NCI-H510A treated with DMSO at 0.1 percent for 48 hours (cell line): ENCODE measurements around the gene ZNF662.

ENCODE experiments used
- DNase-seq: peaks from one replicate; lab custom pipeline; 2025; lab: John Stamatoyannopoulos, UW

The ZNF662 gene

GRCh38 chr3:42936157-42936981 lies 30.4 kb downstream of the ZNF662 start:
- DNase-seq: no peak

GRCh38 chr3:42937334-42937733 lies 31.4 kb downstream of the ZNF662 start:
- DNase-seq: no peak

DNA sequence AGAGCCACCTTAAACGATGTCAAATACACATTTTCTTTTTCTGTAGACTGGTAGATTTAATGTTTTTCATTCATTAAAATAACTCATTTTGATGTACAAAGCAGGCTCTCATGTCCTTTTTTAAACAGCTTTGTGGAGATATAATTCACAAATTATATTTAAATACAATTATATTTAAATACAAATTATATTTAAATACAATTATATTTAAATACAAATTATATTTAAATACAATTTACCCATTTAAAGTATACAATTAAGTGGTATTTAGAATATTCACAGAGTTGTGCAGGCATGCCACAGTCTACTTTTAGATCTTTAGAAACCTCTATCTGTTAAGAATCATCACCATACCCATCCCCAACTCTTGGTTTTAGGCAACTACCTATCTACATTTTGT lies 36.8 kb downstream of the ZNF662 start:
- DNase-seq: no peak

DNA sequence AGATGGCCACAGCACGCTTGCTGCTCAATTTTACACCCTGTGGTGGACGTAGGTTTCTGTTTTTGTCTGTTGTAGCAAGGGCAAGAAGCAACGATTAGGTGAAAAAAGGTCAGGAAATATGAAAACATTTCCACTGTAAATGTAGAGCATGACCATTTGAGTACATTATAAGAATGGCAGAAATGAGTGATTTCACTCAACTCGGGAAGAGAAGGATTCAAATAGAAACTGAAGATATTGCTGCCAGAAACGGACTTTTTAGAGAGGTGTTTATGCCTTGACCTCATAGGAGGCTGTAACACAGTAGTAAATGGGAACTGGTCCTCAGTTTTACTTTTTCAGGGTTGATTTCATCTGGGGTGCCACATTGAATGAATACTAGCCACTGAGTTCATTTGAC lies 40.1 kb downstream of the ZNF662 start:
- no peak for DNase-seq

DNA sequence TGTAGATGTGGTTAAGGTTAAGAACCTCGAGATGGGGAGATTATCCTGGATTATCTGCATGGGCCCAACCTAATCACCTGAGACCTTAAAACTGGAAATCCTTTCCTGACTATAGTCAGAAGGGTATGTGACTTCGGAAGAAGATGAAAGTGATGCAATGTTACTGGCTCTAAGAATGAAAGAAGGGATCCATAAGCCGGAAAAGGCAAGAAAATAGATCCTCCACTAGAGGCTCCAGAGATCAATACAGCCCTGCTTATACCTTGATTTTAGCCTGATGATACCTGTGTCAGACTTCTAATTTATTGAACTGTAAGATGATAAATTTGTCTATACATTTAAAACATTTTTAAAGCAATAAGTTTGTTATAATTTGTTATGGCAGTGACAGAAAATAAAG lies 51.6 kb downstream of the ZNF662 start:
- DNase-seq: no peak

DNA sequence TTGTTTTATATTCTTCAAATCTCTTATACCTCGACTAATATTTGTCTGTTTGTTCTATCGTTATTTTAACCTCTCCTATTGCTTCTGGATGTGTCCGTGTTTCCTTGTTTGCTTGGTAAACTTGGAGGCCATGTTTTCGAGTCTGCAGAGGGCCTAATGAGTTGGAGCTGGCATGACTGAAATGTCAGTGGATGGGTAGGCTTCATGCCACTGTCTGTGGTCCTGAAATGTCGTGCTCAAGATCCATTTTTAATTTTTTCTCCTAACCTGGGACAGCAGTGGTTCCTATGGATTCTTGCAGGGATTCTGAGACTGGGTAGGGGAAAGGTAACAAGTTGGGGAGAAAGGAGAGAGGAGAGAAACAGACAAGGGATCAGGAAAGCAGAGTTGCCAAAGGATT lies 54.3 kb downstream of the ZNF662 start:
- DNase-seq: no peak

DNA sequence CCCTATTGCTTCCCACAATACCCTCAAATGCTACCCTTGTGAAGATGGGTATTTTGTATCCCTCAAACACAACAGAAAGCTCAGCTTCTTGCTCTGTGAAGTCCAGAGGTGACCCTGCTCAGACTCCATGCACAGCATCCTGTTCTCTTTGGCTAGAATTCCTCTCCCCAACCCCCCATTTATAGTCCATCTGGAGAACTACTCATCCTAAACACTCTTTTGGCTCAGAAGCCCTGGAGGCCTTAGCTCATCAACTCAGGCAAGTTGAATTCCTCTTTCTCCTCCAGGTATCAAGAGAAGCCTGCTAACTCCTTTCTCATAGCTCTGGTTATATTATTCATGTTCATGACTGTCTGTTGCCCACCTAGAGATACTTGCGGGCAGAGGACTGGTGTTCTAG lies 54.8 kb downstream of the ZNF662 start:
- no peak for DNase-seq

DNA sequence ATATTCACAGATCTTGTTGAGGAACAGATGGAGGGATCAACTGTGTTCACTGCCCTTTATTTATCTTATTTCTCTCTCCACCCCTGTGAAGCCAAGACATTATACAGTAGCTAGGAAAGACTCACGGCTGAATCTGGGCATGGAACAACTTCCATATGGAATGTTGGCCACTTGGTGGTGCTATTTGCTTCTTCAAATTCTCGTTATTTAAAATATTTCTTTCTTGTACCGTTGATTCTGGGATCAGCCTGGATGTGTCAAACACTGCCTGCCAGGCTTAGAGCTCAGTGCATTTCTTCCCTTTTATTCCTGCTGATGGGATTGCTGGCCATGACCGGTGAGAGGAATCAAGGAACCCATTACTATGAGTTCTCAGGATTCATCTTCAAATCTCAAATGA lies 55.7 kb downstream of the ZNF662 start:
- peak; percentile 24 for DNase-seq

- no peak for DNase-seq
Observed at GRCh38 chr3:42963269-42963668, 57.3 kb downstream of the ZNF662 start.

DNA sequence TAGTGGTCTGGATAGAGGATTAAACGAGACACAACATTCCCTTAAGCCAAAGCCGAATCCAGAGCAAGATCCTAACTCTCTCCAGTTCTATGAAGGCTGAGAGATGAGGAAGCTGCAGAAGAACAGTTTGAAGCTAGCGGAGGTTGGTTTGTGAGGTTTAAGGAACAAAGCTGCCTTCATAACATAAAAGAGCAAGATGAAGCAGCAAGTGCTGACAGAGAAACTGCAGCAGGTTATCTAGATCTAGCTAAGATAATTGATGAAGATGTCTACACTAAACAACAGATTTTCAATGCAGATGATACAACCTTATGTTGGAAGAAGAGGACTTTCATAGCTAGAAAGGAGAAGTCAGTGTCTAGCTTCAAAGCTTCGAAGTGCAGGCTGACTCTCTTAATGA lies 58.3 kb downstream of the ZNF662 start:
- no peak for DNase-seq
